Stimulated activated CD8-positive, alpha-beta memory T cell treated with anti-CD3 and anti-CD28 coated beads, Interleukin-7, amount 100 ng/mL, for 24 hours (primary cell): ENCODE results near the gene LMX1B.

Experiments
- DNase-seq: peaks from one replicate; pipeline ENCODE4 v3.0.0-alpha.2; 2020; ENCODE audit warnings: low read depth

The LMX1B gene

DNA sequence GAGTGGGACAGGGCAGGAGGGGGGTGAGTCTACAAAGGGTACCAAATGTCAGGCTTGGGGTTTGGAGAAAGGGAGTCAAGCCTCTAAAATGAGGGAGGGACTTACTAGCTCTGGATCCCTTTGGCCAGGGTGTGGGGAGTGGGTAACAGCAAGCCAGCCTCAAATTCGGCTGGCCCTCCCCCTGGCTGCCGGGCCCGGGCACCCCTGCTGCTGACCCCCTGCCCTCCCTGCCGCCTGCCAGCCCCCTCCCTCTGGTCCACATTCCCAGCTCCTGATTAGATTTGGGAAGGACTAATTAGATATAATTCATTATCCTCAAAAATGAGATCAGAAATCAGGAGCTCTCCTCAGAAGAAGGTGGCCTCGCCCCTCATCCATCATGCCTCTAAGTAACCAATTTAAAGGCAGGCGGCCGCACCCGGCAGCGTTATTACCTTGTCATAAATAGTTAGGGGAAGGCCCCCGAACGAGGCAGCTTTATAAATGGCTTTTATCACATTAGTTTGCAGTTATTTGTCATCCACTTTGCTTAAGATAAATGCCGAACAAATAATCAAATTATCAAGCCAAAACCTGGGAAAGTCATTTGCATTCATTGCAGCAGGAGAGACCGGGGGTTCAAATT, 44.6 kb downstream of the LMX1B start:
- no peak for DNase-seq

- no peak for DNase-seq
Observed at GRCh38 chr9:126658956-126659555, 45.3 kb downstream of the LMX1B start.

- no peak for DNase-seq
Observed at GRCh38 chr9:126661122-126661520, 47.4 kb downstream of the LMX1B start.

GRCh38 chr9:126661521-126662251, 48.0 kb downstream of the LMX1B start:
- DNase-seq, result no peak

DNA sequence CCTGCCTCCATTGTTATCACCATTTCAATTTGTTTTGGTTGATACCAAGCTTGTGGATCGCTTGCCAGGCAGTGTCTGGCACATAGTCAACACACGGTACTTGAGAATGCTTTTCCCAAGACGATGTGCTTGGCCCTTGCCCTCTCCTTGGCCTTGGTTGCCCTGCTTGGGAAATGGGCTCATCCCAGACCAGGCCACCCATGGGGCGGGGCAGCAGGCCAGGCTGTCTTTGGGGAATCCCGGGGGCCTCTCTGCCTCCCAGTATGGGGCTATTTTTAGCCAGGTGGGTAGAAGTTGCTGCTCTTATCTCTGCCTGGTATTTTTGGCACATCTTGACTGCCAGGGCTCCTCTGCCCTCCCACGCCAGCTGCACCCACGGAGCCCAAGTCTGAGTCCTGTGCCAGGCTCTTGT, 49.9 kb downstream of the LMX1B start:
- no peak for DNase-seq

- no peak for DNase-seq
Observed at GRCh38 chr9:126664900-126665643, 51.3 kb downstream of the LMX1B start.

DNA sequence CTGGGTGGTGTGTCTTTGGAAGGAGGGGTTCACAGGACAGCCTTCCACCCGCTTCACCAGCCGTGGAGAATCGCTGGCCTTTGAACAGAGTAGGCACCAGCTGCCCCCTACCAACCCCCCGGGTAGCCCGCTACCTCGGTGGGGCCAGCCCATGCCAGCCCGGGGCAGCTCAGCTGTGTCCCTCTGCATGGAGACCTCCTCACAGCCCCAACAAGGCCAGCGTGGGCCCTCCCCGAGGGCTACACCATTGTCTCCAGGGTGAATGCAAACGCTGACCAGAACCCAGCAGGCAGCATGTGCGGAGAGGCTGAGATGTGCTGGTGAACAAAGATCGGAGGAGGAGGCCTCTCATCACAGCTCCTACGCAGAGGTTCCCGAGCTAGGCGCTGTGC, 51.9 kb downstream of the LMX1B start:
- DNase-seq, result no peak

GRCh38 chr9:126666155-126666803, 52.6 kb downstream of the LMX1B start:
- no peak for DNase-seq

GRCh38 chr9:126667190-126668055, 53.7 kb downstream of the LMX1B start:
- no peak for DNase-seq

GRCh38 chr9:126668058-126668457, 54.3 kb downstream of the LMX1B start:
- no peak for DNase-seq

DNA sequence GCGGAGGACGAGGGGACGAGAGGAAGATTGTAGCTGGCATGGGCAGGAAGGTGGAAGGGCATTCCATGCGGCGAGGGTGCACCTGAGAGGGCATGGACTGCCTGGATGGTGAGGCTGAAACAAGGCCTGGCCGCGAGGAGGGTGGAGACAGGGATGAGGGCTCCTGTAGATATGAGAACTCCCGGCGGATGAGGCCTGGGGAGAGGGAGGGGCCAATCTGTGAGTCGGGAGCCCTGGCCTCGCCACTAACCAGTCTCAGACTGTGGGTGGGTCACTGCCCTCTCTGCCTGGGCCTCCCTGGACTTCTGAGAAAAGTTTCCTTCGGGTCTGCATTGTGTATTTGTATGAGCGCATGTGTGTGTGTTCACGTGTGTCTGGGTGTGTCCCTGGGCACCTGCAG, 55.4 kb downstream of the LMX1B start:
- no peak for DNase-seq

DNA sequence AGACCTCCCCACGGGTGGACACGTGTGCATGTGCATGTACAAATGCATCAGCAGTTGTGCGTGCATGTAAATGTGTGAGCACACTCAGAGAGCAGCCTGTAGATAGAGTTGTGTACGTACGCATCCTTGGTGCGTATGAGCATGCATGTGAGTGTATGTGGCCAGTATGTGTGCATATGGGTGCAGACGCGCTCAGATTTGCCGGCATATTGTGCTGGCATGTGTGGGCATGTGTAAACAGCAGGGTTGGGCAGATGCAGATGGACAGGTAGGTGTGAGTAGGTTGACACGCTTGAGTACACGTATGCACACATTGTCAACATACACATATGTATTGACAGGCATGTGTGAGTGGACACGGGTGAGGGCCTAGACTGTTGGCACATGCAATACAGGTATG, 56.5 kb downstream of the LMX1B start:
- no peak for DNase-seq

DNA sequence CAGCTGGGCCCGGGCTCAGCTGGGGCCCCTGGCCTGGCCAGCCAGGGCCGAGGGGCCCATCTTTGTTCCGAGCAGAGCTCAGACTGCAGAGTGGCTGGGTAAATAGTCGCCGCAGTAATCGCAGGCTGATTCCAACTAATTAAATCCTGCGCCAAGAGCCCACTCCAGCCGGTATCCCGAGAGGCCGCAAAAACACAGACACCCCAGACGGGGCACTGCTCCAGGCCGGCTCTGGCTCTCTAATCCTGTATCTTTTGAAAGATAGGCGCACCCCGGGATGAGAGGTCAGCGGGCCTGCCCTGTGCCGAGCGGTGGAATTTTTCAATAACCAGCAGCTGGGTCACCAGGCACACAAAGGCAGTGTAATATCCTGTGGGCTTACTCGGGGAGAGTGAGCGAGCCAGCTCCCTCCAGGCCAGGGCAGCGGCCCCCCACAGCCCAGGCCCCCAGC, 57.7 kb downstream of the LMX1B start:
- DNase-seq, result no peak

DNA sequence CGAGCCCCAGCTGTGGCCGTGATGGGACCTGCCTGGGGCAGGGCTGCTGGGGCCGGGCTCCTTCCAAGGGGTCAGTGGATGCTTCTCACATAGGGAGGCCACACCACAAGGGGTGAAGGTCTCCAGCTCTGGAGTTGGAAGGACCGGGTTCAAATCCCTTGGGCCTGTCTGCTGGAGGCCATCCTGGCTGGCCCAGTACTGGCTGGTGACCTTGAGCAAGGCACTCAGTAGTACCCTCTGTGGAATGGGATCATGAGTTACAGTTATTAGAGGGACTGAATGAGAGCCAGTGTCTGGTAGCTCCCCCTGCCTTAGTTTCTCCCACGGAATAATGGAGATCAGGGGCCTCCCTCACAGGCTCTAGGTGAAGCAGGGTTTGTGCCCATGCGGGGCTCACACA, 58.3 kb downstream of the LMX1B start:
- no peak for DNase-seq

DNA sequence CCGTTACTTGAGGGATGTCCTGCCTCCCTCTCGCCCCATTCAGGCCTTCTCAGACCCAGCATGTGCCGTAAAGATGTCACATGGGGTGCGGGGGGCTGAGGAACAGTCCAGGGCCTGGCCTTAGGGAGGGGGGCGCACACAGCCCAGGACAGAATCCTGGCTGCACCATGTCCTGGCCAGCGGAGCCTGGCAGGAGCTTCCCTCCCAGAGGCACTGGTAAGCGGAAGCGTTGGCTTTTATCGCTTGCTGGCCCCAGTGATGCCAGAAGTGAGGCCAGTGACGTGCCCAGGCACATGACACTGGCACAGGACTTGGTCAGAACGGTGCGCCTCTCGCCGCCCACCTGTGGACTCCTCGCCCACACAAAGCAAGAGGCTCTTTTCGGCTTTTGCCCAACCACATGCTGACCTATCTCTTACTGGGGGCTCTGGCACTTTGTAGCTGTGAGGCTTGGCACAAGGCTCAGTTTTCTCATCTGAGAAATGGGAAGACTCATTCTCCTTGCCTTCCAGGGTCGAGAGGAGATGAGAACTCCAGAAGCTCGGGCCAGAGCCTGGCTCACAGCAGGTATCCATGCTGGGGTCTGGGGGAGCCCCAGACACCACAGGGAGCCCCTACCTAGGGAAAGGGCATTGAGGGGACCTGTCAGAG, 59.0 kb downstream of the LMX1B start:
- DNase-seq, result no peak

GRCh38 chr9:126673689-126674364, 60.1 kb downstream of the LMX1B start:
- no peak for DNase-seq

- no peak for DNase-seq
Observed at GRCh38 chr9:126674365-126675146, 60.8 kb downstream of the LMX1B start.

DNA sequence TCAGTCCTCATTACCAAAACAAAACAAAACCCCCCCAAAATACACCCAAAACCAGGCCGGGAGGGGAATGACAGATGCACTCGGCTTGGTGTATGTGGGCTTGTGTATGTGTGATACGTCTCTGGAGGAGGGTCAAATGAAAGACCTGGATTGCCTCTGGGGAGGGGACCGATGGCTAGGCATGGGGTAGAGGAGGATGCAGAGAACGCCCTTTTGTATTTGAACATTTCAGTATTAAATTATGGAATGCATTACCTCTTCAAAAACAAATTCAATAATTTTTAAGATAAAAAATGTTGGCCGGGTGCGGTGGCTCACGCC, 61.4 kb downstream of the LMX1B start:
- no peak for DNase-seq

GRCh38 chr9:126676102-126676684, 62.5 kb downstream of the LMX1B start:
- no peak for DNase-seq
